Measurements from ENCODE around the gene IQGAP2.

DNA sequence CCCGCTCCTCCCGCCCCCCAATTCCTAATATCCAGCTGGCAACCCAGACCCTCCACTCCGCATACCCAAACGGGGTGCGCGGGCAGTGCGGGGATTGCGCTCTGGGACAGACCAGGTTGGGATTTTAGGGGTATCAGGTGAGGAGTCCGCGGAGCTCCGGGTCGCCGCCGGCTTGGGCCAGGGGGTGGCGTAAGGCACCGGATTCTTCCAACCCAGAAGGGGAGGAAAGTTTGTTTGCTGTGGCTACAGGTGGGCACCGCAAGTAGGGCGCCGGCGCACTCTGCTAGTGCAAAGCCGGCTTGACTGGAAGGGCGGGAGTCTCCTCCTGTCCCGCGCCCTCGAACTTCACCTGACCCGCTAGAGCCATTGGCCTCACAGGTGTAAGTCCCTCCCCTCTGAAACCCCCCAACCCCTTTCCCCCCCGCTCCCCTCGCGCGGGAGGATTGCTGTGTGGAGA lies 709 bp downstream of the IQGAP2 start:
- TF ChIP-seq SP1 (IDR thresholded peaks at IDR 0.05) = no peak
- TF ChIP-seq BHLHE40 (IDR thresholded peaks at IDR 0.05; ENCODE audit: borderline replicate concordance) = no peak
